ENCODE results near the gene MYZAP.

DNA sequence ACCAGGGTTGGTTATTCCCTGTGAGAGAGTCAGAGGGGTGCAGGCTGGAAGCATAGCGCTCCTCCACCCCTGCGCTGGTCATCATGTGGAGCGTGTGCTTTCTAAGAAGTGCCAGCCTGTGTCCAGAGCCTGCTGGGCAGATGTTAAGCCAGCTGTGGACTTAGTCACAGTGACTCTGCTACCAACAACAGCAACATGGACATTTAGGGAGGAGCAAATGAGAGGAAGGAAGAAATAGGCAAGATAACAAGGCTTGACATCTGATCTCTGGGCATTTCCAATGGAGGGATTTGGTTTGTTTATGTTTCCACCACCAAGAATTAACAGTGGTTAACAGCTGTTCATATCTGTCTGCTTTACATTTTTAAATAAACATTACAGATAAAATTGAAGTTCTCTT is 36.4 kb upstream of the MYZAP start:
- no peak for TF ChIP-seq EZH2 (IDR thresholded peaks at IDR 0.05; ENCODE audit: borderline replicate concordance, low read depth, low read length, severe bottlenecking)
- TF ChIP-seq, protein P1, sequence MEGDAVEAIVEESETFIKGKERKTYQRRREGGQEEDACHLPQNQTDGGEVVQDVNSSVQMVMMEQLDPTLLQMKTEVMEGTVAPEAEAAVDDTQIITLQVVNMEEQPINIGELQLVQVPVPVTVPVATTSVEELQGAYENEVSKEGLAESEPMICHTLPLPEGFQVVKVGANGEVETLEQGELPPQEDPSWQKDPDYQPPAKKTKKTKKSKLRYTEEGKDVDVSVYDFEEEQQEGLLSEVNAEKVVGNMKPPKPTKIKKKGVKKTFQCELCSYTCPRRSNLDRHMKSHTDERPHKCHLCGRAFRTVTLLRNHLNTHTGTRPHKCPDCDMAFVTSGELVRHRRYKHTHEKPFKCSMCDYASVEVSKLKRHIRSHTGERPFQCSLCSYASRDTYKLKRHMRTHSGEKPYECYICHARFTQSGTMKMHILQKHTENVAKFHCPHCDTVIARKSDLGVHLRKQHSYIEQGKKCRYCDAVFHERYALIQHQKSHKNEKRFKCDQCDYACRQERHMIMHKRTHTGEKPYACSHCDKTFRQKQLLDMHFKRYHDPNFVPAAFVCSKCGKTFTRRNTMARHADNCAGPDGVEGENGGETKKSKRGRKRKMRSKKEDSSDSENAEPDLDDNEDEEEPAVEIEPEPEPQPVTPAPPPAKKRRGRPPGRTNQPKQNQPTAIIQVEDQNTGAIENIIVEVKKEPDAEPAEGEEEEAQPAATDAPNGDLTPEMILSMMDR (IDR thresholded peaks at IDR 0.05; ENCODE audit: borderline replicate concordance, extremely low read depth, low read length, poor library complexity, severe bottlenecking): no peak
